HG03025 (cell line): ENCODE data around the gene NAA60.
A peak's percentile ranks its signal among the peaks of the same experiment; 100 is the strongest.

ENCODE experiments used
- ATAC-seq: cut with Tn5 transposase; IDR thresholded peaks from one replicate; pipeline ENCODE4 v1.9.1; 2021; ENCODE audit warnings: mild to moderate bottlenecking, moderate library complexity; ENCODE audit not compliant: unreplicated experiment, low FRiP score

Gene NAA60

GRCh38 chr16:3443108-3444031 lies at the start of gene NAA60, which contains the start of gene ZNF597:
Gene NAA60, plus strand, starts transcription at chr16:3443680. Its CDS starts 32,548 bp downstream, at chr16:3476228.
Gene ZNF597, minus strand, starts transcription at chr16:3443504. Its CDS starts 351 bp downstream, at chr16:3443153.
- ATAC-seq: no peak

- peak; percentile 26 for ATAC-seq
Measured at GRCh38 chr16:3400446-3400778, 43.1 kb upstream of the NAA60 start.

- ATAC-seq: peak; percentile 88
Measured at GRCh38 chr16:3400779-3401688, 42.4 kb upstream of the NAA60 start, which contains the start of the genes ZNF174 and ZSCAN32. Gene ZNF174, plus strand, starts transcription at chr16:3401215. Its CDS starts 790 bp downstream, at chr16:3402005. Gene ZSCAN32, minus strand, starts transcription at chr16:3401004. Its CDS starts 3,447 bp downstream, at chr16:3397557.

- no peak for ATAC-seq
Measured at GRCh38 chr16:3401719-3402397, 41.6 kb upstream of the NAA60 start.

- ATAC-seq: no peak
Measured at GRCh38 chr16:3408561-3409197, 34.8 kb upstream of the NAA60 start.

- ATAC-seq: no peak
Measured at GRCh38 chr16:3413730-3414379, 29.6 kb upstream of the NAA60 start.

GRCh38 chr16:3431779-3432219 lies 11.7 kb upstream of the NAA60 start:
- no peak for ATAC-seq

- no peak for ATAC-seq
Measured at GRCh38 chr16:3434373-3434772, 9.1 kb upstream of the NAA60 start.

GRCh38 chr16:3439637-3440036 lies 3.8 kb upstream of the NAA60 start:
- ATAC-seq: no peak

GRCh38 chr16:3444032-3444388 lies 530 bp downstream of the NAA60 start:
- ATAC-seq: no peak

GRCh38 chr16:3454093-3454492 lies 10.6 kb downstream of the NAA60 start:
- ATAC-seq: no peak

- ATAC-seq: no peak
Measured at GRCh38 chr16:3454631-3455147, 11.2 kb downstream of the NAA60 start.

GRCh38 chr16:3457434-3458252 lies 14.2 kb downstream of the NAA60 start:
- peak; percentile 57 for ATAC-seq

GRCh38 chr16:3458278-3458851 lies 14.9 kb downstream of the NAA60 start:
- peak; percentile 21 for ATAC-seq

GRCh38 chr16:3458852-3459361 lies 15.4 kb downstream of the NAA60 start:
- ATAC-seq: no peak

GRCh38 chr16:3459401-3460090 lies 16.1 kb downstream of the NAA60 start:
- ATAC-seq: no peak

GRCh38 chr16:3460121-3460520 lies 16.6 kb downstream of the NAA60 start:
- no peak for ATAC-seq
